PC-3 (cell line): Measurements from ENCODE around the gene CT45A7. TPM values are rescaled to one million over a fixed set of nuclear protein-coding genes. Genes with fewer than 3 reads are reported as not detected.
"Not testable (repeated sequence)": the region's sequence is repeated elsewhere in the genome, so short reads cannot be mapped to it uniquely, and the experiment has no call there.

Experiments used
- ATAC-seq: fragments of 200-7000 bp; cut with Tn5 transposase; 2 replicates; pipeline ENCODE4 v1.9.1; 2020; ENCODE audit warnings: mild to moderate bottlenecking, moderate library complexity
- Bru-seq: library from RNA; stranded (reverse); fragments of 400-500 nt; gene quantifications from one replicate; lab custom pipeline; 2021; lab: Mats Ljungman, UMichigan
- BruChase-seq, 2 experiments: library from RNA; stranded (reverse); fragments of 400-500 nt; gene quantifications; one replicate each; lab custom pipeline; 2021; lab: Mats Ljungman, UMichigan
- BruUV-seq: library from RNA; stranded (reverse); fragments of 400-500 nt; replicated peaks from 2 replicates; lab custom pipeline; 2021; lab: Mats Ljungman, UMichigan
- CTCF ChIA-PET: fragments of 300-600 bp; sonication (Branson Sonifier 250); formaldehyde crosslinking; loops from one replicate; lab custom pipeline; 2022; ENCODE audit warnings: antibody characterized with exemption; lab: Charles Lee
- POLR2A ChIA-PET: fragments of 300-600 bp; sonication (Branson Sonifier 250); formaldehyde crosslinking; loops from one replicate; lab custom pipeline; 2022; ENCODE audit warnings: antibody characterized with exemption; ENCODE audit not compliant: unreplicated experiment; lab: Charles Lee
- DNase-seq: peaks from one replicate; pipeline ENCODE4 v3.0.0-alpha.2; 2015
- H2AFZ ChIP-seq: fragments of 300-600 bp; sonication (generic); 2 replicates; pipeline ENCODE4 v1.6.0; 2016; ENCODE audit warnings: antibody characterized with exemption, low read length
- H3F3A ChIP-seq: fragments of 300-600 bp; sonication (generic); one replicate; pipeline ENCODE4 v1.6.0; 2017; ENCODE audit warnings: antibody characterized with exemption, low read length, control low read depth, mild to moderate bottlenecking; ENCODE audit not compliant: unreplicated experiment
- H3K27ac ChIP-seq: fragments of 300-600 bp; sonication (generic); 2 replicates; pipeline ENCODE4 v1.5.1; 2016; ENCODE audit warnings: mild to moderate bottlenecking, low read length
- H3K27me3 ChIP-seq: fragments of 300-600 bp; sonication (generic); 2 replicates; pipeline ENCODE4 v1.6.1; 2016; ENCODE audit warnings: low read length, mixed read lengths
- H3K36me3 ChIP-seq: fragments of 300-600 bp; sonication (generic); 2 replicates; pipeline ENCODE4 v1.6.1; 2016; ENCODE audit warnings: low read depth, mixed run types, low read length, mixed read lengths
- H3K4me1 ChIP-seq: fragments of 300-600 bp; sonication (generic); 2 replicates; pipeline ENCODE4 v1.5.1; 2016; ENCODE audit warnings: low read length; ENCODE audit not compliant: insufficient read depth
- H3K4me2 ChIP-seq: fragments of 300-600 bp; sonication (generic); 2 replicates; pipeline ENCODE4 v1.6.0; 2016; ENCODE audit warnings: low read length
- H3K4me3 ChIP-seq: fragments of 300-600 bp; sonication (generic); 2 replicates; pipeline ENCODE4 v1.5.1; 2016; ENCODE audit warnings: mild to moderate bottlenecking, low read length, mixed read lengths
- H3K79me2 ChIP-seq: fragments of 300-600 bp; sonication (generic); 2 replicates; pipeline ENCODE4 v1.6.1; 2017; ENCODE audit warnings: low read length, mixed read lengths
- H3K9ac ChIP-seq: fragments of 300-600 bp; sonication (generic); 2 replicates; pipeline ENCODE4 v1.6.0; 2016; ENCODE audit warnings: mild to moderate bottlenecking, low read length
- H3K9me2 ChIP-seq: fragments of 300-600 bp; sonication (generic); replicated peaks from 2 replicates; pipeline ENCODE4 v1.6.1; 2016; ENCODE audit warnings: mixed run types, low read length, mixed read lengths
- H3K9me3 ChIP-seq: fragments of 300-600 bp; sonication (generic); 2 replicates; pipeline ENCODE4 v1.6.1; 2016; ENCODE audit warnings: low read length, mixed read lengths
- H4K20me1 ChIP-seq: fragments of 300-600 bp; sonication (generic); 2 replicates; pipeline ENCODE4 v1.6.1; 2016; ENCODE audit warnings: low read length, mixed read lengths
- intact Hi-C: fragments of 100-400 bp; cut with micrococcal nuclease; formaldehyde crosslinking; loops from 2 replicates; pipeline ENCODE4 v1.9.0; 2023
- long read RNA-seq: library from polyadenylated mRNA; unstranded; transcript quantifications from one replicate; pipeline ENCODE4 v2.0.0, GENCODE V29; 2021; ENCODE audit not compliant: unreplicated experiment
- total RNA-seq: library from RNA; depleted of rRNA; stranded (reverse); fragments of >200 nt; gene quantifications from 2 replicates; pipeline ENCODE4 v1.2.3, GENCODE V29; 2014; rRNA removed

The CT45A7 gene
- total RNA-seq (not detected in 2 replicates), Bru-seq, nascent RNA (not detected), BruChase-seq, experiment 1, labeled RNA remaining after a 6-hour chase (not detected), BruChase-seq, experiment 2, labeled RNA remaining after a 2-hour chase (not detected)
- long read RNA-seq = 0 reads

GRCh38 chrX:135837180-135837579 lies at the start of gene CT45A7:
Gene CT45A7 (minus strand): TSS chrX:135837280. CDS start chrX:135833533, 3,747 bp downstream.
- H3K36me3 ChIP-seq, H2AFZ ChIP-seq, H3F3A ChIP-seq, H3K27me3 ChIP-seq, H3K4me1 ChIP-seq, H3K27ac ChIP-seq, H3K9me2 ChIP-seq, H3K9me3 ChIP-seq, intact Hi-C loops, DNase-seq, ATAC-seq, H3K9ac ChIP-seq, POLR2A ChIA-PET, H3K79me2 ChIP-seq, H3K4me3 ChIP-seq, H3K4me2 ChIP-seq, BruUV-seq, CTCF ChIA-PET, H4K20me1 ChIP-seq: not testable (repeated sequence)

- H3K9me2 ChIP-seq, POLR2A ChIA-PET: not testable (repeated sequence)
Measured at GRCh38 chrX:135882741-135883140, 45.7 kb upstream of the CT45A7 start.

GRCh38 chrX:135871712-135872111 lies 34.6 kb upstream of the CT45A7 start, which contains the start of gene CT45A9:
Gene CT45A9 (minus strand): TSS chrX:135871812. CDS start chrX:135868061, 3,751 bp downstream.
- H3K79me2 ChIP-seq, DNase-seq, POLR2A ChIA-PET, H2AFZ ChIP-seq, H3K36me3 ChIP-seq, BruUV-seq, H3K9me3 ChIP-seq, H3K4me3 ChIP-seq, H4K20me1 ChIP-seq, intact Hi-C loops, CTCF ChIA-PET, H3K27me3 ChIP-seq, H3K4me2 ChIP-seq, H3K27ac ChIP-seq, H3K4me1 ChIP-seq, ATAC-seq, H3F3A ChIP-seq, H3K9ac ChIP-seq, H3K9me2 ChIP-seq: not testable (repeated sequence)

More at GRCh38 chrX:135882741-135883140, 45.7 kb upstream of the CT45A7 start:
- H3F3A ChIP-seq, H3K36me3 ChIP-seq, H3K4me1 ChIP-seq, H4K20me1 ChIP-seq, H3K4me3 ChIP-seq, H3K27me3 ChIP-seq, H3K9ac ChIP-seq, BruUV-seq, DNase-seq, ATAC-seq, CTCF ChIA-PET, H2AFZ ChIP-seq, H3K27ac ChIP-seq, H3K79me2 ChIP-seq, H3K4me2 ChIP-seq, intact Hi-C loops, H3K9me3 ChIP-seq: not testable (repeated sequence)

GRCh38 chrX:135854438-135854837 lies 17.4 kb upstream of the CT45A7 start, which contains the start of gene CT45A8:
Gene CT45A8 (minus strand): TSS chrX:135854538. CDS start chrX:135850783, 3,755 bp downstream.
- H2AFZ ChIP-seq, H4K20me1 ChIP-seq, H3K4me2 ChIP-seq, H3K36me3 ChIP-seq, intact Hi-C loops, H3K27me3 ChIP-seq, ATAC-seq, H3K4me1 ChIP-seq, H3K27ac ChIP-seq, BruUV-seq, H3K79me2 ChIP-seq, DNase-seq, CTCF ChIA-PET, H3K4me3 ChIP-seq, H3F3A ChIP-seq, H3K9me3 ChIP-seq, H3K9me2 ChIP-seq, POLR2A ChIA-PET, H3K9ac ChIP-seq: not testable (repeated sequence)

GRCh38 chrX:135819912-135820311 lies 17.2 kb downstream of the CT45A7 start, which contains the start of gene CT45A2:
Gene CT45A2 (minus strand): TSS chrX:135820012. CDS start chrX:135816265, 3,747 bp downstream.
- POLR2A ChIA-PET, intact Hi-C loops, H3K4me2 ChIP-seq, H3K27ac ChIP-seq, H3K9ac ChIP-seq, BruUV-seq, H3K4me1 ChIP-seq, H2AFZ ChIP-seq, DNase-seq, H3K9me3 ChIP-seq, H3K4me3 ChIP-seq, H3K9me2 ChIP-seq, H3K27me3 ChIP-seq, ATAC-seq, H3F3A ChIP-seq, H3K36me3 ChIP-seq, H3K79me2 ChIP-seq, CTCF ChIA-PET, H4K20me1 ChIP-seq: not testable (repeated sequence)

GRCh38 chrX:135802687-135803086 lies 34.4 kb downstream of the CT45A7 start, which contains the start of gene CT45A6:
Gene CT45A6 (minus strand): TSS chrX:135802787. CDS start chrX:135798993, 3,794 bp downstream.
- H3K9ac ChIP-seq, intact Hi-C loops, ATAC-seq: not testable (repeated sequence)

More at GRCh38 chrX:135802687-135803086, 34.4 kb downstream of the CT45A7 start, which contains the start of gene CT45A6:
- DNase-seq, H4K20me1 ChIP-seq, H3F3A ChIP-seq, H3K27me3 ChIP-seq, H3K4me2 ChIP-seq, BruUV-seq, H3K36me3 ChIP-seq, CTCF ChIA-PET, H3K27ac ChIP-seq, H3K4me1 ChIP-seq, H3K4me3 ChIP-seq, H2AFZ ChIP-seq, H3K9me2 ChIP-seq, H3K9me3 ChIP-seq, POLR2A ChIA-PET, H3K79me2 ChIP-seq: not testable (repeated sequence)
